ENCODE data around the gene DOCK1.

DNA sequence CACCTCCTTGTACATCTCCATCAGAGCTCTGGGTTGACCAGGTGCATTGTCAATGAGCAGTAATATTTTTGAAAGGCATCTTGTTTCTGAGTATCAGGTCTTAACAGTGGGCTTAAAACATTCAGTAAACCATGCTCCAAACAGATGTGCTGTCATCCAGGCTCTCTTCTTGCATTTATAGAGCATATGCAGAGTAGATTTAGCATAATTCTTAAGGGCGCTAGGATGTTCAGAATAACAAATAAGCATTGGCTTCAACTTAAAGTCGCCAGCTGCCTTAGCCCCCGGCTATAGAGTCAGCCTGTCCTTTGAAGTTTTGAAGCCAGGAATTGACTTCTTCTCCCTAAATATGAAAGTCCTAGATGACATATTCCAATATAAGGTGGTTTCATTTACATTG lies 421.7 kb downstream of the DOCK1 start:
- TF ChIP-seq, protein P1, sequence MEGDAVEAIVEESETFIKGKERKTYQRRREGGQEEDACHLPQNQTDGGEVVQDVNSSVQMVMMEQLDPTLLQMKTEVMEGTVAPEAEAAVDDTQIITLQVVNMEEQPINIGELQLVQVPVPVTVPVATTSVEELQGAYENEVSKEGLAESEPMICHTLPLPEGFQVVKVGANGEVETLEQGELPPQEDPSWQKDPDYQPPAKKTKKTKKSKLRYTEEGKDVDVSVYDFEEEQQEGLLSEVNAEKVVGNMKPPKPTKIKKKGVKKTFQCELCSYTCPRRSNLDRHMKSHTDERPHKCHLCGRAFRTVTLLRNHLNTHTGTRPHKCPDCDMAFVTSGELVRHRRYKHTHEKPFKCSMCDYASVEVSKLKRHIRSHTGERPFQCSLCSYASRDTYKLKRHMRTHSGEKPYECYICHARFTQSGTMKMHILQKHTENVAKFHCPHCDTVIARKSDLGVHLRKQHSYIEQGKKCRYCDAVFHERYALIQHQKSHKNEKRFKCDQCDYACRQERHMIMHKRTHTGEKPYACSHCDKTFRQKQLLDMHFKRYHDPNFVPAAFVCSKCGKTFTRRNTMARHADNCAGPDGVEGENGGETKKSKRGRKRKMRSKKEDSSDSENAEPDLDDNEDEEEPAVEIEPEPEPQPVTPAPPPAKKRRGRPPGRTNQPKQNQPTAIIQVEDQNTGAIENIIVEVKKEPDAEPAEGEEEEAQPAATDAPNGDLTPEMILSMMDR (IDR thresholded peaks at IDR 0.05) = no peak
- TF ChIP-seq POLR2A (IDR thresholded peaks at IDR 0.05) (no peak), POLR2AphosphoS5 (IDR thresholded peaks at IDR 0.05) (no peak)

Measured in breast epithelium (tissue), 3 donors.